DND-41 (cell line): ENCODE results near the gene MT1E.

ENCODE experiments used
- CTCF ChIP-seq: IDR thresholded peaks from 2 replicates; pipeline ENCODE4 v1.5.1; 2012; ENCODE audit warnings: borderline replicate concordance, low read length, moderate library complexity, mild to moderate bottlenecking; ENCODE audit not compliant: poor library complexity, severe bottlenecking; ENCODE audit errors: extremely low read depth
- EZH2 ChIP-seq: IDR thresholded peaks from 3 replicates; pipeline ENCODE4 v1.6.1; 2012; ENCODE audit warnings: borderline replicate concordance, low read depth, mild to moderate bottlenecking, moderate library complexity, low read length, inconsistent platforms; ENCODE audit not compliant: severe bottlenecking

- TF ChIP-seq CTCF = no peak
- TF ChIP-seq EZH2 = no peak
Observed at GRCh38 chr16:56630134-56630533, 4.6 kb downstream of the MT1E start.
